Hematopoietic multipotent progenitor cell treated with erythropoietin and hydrocortisone succinate and interleukin-3 and kit ligand, for 4 days (in vitro differentiated cells): ENCODE data around the gene PRPF19.

ENCODE experiments used
- DNase-seq: peaks from one replicate; pipeline ENCODE4 v3.0.0-alpha.2; 2015

Gene PRPF19

GRCh38 chr11:60937144-60937527 is 30.8 kb upstream of the PRPF19 start:
- DNase-seq = no peak

- no peak for DNase-seq
Measured at GRCh38 chr11:60936467-60937143, 30.2 kb upstream of the PRPF19 start.

- no peak for DNase-seq
Measured at GRCh38 chr11:60935676-60936442, 29.5 kb upstream of the PRPF19 start.

- DNase-seq = no peak
Measured at GRCh38 chr11:60934790-60935605, 28.6 kb upstream of the PRPF19 start.

GRCh38 chr11:60934124-60934789 is 27.9 kb upstream of the PRPF19 start:
- DNase-seq = no peak

GRCh38 chr11:60933416-60934123 is 27.2 kb upstream of the PRPF19 start:
- no peak for DNase-seq

- no peak for DNase-seq
Measured at GRCh38 chr11:60932605-60933356, 26.4 kb upstream of the PRPF19 start.

GRCh38 chr11:60931917-60932316 is 25.5 kb upstream of the PRPF19 start:
- DNase-seq = no peak

GRCh38 chr11:60930394-60930793 is 24.0 kb upstream of the PRPF19 start:
- no peak for DNase-seq

- DNase-seq = no peak
Measured at GRCh38 chr11:60929764-60930163, 23.4 kb upstream of the PRPF19 start.

- DNase-seq = no peak
Measured at GRCh38 chr11:60928563-60929001, 22.2 kb upstream of the PRPF19 start.

- DNase-seq = no peak
Measured at GRCh38 chr11:60927600-60927999, 21.2 kb upstream of the PRPF19 start.

GRCh38 chr11:60927061-60927592 is 20.7 kb upstream of the PRPF19 start:
- DNase-seq = no peak

GRCh38 chr11:60926500-60926899 is 20.1 kb upstream of the PRPF19 start:
- DNase-seq = no peak

- no peak for DNase-seq
Measured at GRCh38 chr11:60925868-60926267, 19.5 kb upstream of the PRPF19 start.

GRCh38 chr11:60924906-60925853 is 18.8 kb upstream of the PRPF19 start:
- no peak for DNase-seq

GRCh38 chr11:60924110-60924905 is 17.9 kb upstream of the PRPF19 start, which contains the start of gene TMEM132A:
Gene TMEM132A, plus strand, starts transcription at chr11:60924460. Its CDS starts 174 bp downstream, at chr11:60924634.
- DNase-seq = peak; percentile 33

GRCh38 chr11:60923800-60924109 is 17.4 kb upstream of the PRPF19 start:
- DNase-seq = no peak

GRCh38 chr11:60923326-60923725 is 16.9 kb upstream of the PRPF19 start:
- DNase-seq = no peak
